IPS-15b (cell line): ENCODE data around the gene DGKE.

Source experiments
- H3K27me3 ChIP-seq: one replicate; pipeline ENCODE4 v1.6.1; 2013; ENCODE audit warnings: low read length; ENCODE audit not compliant: control insufficient read depth, insufficient read depth
- H3K36me3 ChIP-seq: one replicate; pipeline ENCODE4 v1.6.1; 2013; ENCODE audit warnings: low read length; ENCODE audit not compliant: control insufficient read depth, insufficient read depth
- H3K4me1 ChIP-seq: one replicate; pipeline ENCODE4 v1.6.1; 2013; ENCODE audit warnings: mild to moderate bottlenecking, low read length; ENCODE audit not compliant: control insufficient read depth, insufficient read depth
- H3K4me3 ChIP-seq: one replicate; pipeline ENCODE4 v1.5.1; 2013; ENCODE audit warnings: low read depth, low read length
- H3K9ac ChIP-seq: one replicate; pipeline ENCODE4 v1.6.1; 2013; ENCODE audit warnings: low read depth, mild to moderate bottlenecking, low read length
- H3K9me3 ChIP-seq: one replicate; pipeline ENCODE4 v1.6.1; 2013; ENCODE audit warnings: mild to moderate bottlenecking, low read length; ENCODE audit not compliant: control insufficient read depth, insufficient read depth

Gene DGKE

DNA sequence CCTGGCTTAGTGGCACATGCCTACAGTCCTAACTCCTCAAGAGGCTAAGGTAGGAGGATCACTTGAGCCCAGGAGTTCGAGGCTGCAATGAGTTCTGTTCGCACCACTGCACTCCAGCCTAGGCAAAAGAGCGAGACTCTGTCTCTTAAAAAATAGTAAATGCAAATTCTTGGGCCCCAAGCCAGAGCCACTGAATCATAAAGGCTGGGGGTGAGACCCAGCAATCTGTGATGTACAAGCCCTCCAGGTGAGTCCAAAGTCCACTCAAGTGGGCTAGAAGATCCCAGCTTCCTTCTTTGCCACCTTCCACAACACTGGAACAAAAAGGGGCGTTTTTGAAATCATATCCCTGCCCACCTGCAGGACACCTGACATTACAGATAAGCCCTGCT lies 63.0 kb downstream of the DGKE start:
- peaks cover 24% of the 10 kb centered on the region for H3K36me3 ChIP-seq
- H3K9me3 ChIP-seq = no peaks in the 10 kb centered on the region
- H3K9ac ChIP-seq = no peak overlapping the region
- H3K27me3 ChIP-seq = no peaks in the 10 kb centered on the region
- H3K4me3 ChIP-seq = no peak overlapping the region
- H3K4me1 ChIP-seq = no peaks in the 10 kb centered on the region

DNA sequence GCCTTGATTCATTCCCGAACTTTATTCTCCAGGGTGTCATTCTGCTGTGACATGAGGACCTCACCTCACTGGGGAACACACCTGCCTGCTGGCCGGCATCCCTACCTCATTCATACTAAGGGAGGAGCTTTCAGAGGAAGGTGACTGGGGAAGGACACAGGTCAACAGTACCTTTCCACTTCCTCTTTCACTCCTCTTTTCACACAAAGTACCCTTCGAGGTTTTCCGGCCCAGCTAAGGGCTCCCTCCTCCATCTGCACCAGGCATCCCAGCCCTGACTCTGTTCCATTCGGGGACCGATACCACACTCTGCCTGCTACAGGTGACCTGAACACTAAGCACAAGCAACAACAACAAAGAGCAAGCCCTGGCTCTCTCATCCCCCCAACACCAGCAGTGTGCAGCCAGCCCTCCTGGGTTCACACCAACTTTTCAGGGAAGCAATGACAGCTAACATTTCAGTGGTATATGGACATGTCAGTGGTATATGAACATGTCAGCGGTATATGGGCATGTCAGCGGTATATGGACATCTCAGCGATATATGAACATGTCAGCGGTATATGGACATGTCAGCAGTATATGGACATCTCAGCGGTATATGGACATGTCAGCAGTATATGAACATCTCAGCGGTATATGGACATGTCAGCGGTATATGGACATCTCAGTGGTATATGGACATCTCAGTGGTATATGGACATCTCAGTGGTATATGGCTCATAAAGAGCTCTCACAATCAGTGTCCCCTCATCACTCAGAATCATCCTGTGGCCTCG lies 63.9 kb downstream of the DGKE start:
- peaks cover 30% of the 10 kb centered on the region for H3K36me3 ChIP-seq
- H3K27me3 ChIP-seq = no peaks in the 10 kb centered on the region
- no peak overlapping the region for H3K4me3 ChIP-seq
- H3K4me1 ChIP-seq = no peaks in the 10 kb centered on the region
- H3K9ac ChIP-seq = no peak overlapping the region
- no peaks in the 10 kb centered on the region for H3K9me3 ChIP-seq

DNA sequence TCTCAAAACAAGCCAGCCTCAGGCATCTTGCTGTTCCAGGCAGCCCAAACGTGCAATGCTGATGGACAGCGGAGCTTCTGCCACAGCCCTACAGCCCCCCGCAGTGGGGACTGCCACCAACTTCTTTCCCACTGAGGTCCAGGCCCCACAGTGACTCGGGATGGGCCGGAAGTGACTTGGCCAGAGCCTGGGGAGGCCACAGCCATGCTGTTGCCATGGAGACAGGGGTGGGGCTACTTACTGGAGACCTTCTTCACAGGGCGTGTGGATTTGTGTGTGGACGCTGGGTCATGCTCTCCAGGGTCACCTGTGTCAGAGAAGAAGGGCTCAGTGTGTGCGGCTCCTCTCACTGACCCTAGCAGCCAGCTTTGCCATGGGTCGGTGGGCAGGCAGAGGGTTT lies 64.9 kb downstream of the DGKE start:
- Histone ChIP-seq H3K9me3 (no peaks in the 10 kb centered on the region), H3K4me3 (no peak overlapping the region), H3K4me1 (no peaks in the 10 kb centered on the region), H3K27me3 (no peaks in the 10 kb centered on the region), H3K9ac (no peak overlapping the region), H3K36me3 (peaks cover 24% of the 10 kb centered on the region)

DNA sequence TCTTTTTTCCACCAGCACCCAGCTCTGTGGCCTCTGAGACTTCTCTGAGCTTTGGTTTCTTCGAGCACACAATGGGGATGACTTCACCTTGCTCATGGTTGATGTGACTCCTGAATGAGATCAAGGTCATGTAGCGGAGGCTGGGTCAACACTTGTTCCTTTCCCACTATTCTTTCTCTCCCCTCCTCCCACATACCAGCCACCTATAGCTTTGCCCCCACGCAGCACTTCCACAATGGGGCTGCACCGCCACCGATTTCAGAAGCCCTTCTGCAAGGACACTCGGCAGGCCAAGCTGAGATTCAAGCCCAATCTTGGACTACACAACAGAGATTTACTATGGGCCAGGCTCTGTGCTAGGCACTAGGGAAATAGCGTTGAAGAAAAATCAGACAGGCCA lies 65.5 kb downstream of the DGKE start:
- no peak overlapping the region for H3K9ac ChIP-seq
- peaks cover 29% of the 10 kb centered on the region for H3K36me3 ChIP-seq
- no peaks in the 10 kb centered on the region for H3K9me3 ChIP-seq
- H3K27me3 ChIP-seq = no peaks in the 10 kb centered on the region
- H3K4me3 ChIP-seq = no peak overlapping the region
- H3K4me1 ChIP-seq = no peaks in the 10 kb centered on the region

DNA sequence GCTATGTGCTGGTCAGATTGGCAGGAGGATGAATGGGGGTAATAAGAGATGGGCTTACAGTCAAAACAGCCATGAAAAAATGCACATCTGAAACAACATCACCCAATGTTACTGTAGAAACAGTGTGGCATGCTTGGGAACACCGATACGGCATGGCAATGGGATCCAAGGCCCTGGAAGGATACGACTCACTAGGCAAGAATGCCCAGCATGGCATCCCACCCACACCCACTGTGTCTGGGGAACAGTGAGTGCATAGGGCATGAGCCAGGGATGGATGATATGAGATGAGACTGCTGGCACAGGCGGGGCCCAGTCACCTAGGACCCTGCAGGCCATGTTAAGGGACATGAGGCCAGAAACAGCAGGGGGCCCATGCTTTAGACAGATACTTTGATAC lies 68.4 kb downstream of the DGKE start:
- H3K9me3 ChIP-seq = no peaks in the 10 kb centered on the region
- no peaks in the 10 kb centered on the region for H3K4me1 ChIP-seq
- peaks cover 41% of the 10 kb centered on the region for H3K36me3 ChIP-seq
- H3K27me3 ChIP-seq = no peaks in the 10 kb centered on the region
- no peak overlapping the region for H3K4me3 ChIP-seq
- H3K9ac ChIP-seq = no peak overlapping the region

DNA sequence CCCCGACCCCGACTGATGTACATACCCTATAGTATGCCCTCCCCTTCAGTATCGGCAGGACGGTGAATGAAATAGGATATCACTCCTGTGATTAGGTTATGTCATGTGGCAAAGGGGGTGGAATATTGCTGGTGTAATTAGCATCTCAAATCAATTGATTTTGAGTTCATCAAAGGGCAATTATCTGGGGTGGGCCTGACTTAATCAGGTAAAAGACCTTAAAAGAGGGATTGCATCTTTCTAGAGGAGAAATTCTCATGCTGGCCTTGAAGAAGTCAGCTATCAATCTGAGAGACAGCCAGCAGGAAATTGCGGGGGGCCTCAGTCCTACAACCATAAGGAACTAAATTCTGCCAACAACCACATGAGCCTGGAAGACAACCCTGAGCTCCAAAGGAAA lies 69.6 kb downstream of the DGKE start:
- Histone ChIP-seq H3K9ac (no peak overlapping the region), H3K27me3 (no peaks in the 10 kb centered on the region), H3K9me3 (no peaks in the 10 kb centered on the region), H3K4me3 (no peak overlapping the region), H3K36me3 (peaks cover 45% of the 10 kb centered on the region), H3K4me1 (no peaks in the 10 kb centered on the region)

DNA sequence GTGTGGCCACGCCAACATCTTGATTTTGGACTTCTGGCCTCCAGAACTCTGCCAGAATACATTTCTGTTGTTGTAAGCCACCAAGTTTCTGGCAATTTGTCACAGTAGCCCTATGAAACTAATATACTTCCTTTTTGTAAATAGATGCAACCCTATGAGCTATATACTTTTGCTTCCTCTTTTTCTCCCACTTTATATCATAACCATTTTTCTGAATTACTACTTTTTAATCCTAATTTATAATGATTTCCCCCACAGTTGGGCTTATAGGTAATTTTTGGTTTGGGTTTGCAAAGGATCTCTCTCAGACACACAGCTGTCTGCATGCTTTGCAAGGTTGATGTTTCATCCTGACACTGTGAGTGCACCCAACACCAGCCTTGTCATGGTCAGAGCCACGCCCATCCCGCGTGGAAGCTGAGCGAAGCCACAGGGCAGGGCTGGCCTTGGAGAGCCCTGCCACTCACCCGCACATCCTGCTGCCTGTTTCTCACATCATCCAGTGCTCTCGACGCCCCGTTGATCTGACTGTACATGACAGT lies 74.1 kb downstream of the DGKE start:
- Histone ChIP-seq H3K27me3 (peaks cover 7% of the 10 kb centered on the region), H3K9ac (no peak overlapping the region), H3K9me3 (no peaks in the 10 kb centered on the region), H3K4me3 (no peak overlapping the region), H3K4me1 (peaks cover 5% of the 10 kb centered on the region), H3K36me3 (peaks cover 33% of the 10 kb centered on the region)

DNA sequence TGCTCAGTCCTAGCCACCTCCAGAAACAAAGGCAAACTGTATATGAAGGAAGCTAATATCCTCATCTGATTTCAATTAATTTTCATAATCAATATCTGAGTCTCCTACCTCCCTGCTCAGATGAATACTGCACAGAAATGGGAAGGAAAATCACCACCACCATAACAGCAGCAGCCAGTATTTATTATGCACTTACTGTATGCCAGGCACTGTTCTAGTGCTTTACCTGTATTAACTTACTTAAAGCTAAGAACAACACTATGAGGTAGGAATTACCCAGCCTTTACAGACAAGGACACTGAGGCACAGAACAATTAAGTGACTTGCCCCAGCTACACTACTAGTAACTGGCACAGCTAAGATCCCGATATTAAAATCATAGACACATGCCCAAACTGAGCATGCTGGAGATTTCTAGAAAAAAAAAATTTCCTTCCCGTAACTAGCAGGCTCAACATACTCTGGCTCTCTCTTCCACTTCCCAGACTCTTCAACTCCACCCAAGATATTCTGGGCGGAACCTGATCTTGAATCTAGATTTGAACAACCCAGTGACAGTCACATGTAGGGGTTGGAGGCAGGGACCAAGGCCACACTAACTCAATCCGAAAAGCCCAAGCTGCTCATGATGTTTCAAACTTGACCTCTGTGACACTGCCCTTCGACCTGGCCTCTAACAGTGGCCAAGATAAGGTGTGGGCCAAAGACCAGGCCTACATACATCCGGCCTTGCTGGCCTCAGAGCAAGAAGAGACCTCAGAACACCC lies 76.0 kb downstream of the DGKE start:
- Histone ChIP-seq H3K36me3 (peaks cover 23% of the 10 kb centered on the region), H3K9ac (no peak overlapping the region), H3K4me1 (peaks cover 5% of the 10 kb centered on the region)

DNA sequence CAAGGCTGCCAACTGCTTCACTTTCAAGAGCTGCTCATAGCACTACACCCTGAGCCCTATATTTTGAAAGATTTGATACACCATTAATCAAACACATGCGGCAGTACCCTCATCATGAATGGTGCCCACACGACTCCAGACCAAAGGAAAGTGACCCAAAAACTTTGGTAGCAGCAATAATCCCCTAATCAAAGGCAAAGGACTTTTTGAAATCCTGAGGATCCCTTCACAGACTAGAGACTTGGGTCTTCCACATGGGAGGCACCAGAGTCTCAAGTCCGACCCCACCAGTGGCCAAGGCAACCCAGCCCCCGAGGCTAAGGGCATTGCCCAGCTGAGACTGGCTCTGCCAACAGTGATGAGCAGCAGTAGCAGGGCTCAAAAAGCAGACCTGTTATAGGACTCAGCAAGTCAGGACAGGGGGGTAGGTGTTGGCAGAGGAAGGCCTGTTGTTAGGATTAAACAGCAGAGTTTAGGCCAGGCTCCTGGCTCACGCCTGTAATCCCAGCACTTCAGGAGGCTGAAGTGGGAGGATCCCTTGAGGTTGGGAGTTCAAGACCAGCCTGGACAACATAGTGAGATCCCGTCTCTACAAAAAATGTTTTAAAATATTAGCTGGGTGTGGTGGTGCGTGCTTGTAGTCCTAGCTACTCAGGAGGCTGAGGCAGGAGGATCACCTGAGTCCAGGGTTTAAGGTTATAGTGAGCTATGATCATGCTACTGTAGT lies 76.7 kb downstream of the DGKE start:
- Histone ChIP-seq H3K4me3 (no peak overlapping the region), H3K27me3 (peaks cover 20% of the 10 kb centered on the region), H3K36me3 (peaks cover 23% of the 10 kb centered on the region), H3K9ac (no peak overlapping the region), H3K4me1 (peaks cover 5% of the 10 kb centered on the region), H3K9me3 (no peaks in the 10 kb centered on the region)

More for the DNA sequence above, 76.0 kb downstream of the DGKE start:
- Histone ChIP-seq H3K27me3 (peaks cover 13% of the 10 kb centered on the region), H3K4me3 (no peak overlapping the region), H3K9me3 (no peaks in the 10 kb centered on the region)

DNA sequence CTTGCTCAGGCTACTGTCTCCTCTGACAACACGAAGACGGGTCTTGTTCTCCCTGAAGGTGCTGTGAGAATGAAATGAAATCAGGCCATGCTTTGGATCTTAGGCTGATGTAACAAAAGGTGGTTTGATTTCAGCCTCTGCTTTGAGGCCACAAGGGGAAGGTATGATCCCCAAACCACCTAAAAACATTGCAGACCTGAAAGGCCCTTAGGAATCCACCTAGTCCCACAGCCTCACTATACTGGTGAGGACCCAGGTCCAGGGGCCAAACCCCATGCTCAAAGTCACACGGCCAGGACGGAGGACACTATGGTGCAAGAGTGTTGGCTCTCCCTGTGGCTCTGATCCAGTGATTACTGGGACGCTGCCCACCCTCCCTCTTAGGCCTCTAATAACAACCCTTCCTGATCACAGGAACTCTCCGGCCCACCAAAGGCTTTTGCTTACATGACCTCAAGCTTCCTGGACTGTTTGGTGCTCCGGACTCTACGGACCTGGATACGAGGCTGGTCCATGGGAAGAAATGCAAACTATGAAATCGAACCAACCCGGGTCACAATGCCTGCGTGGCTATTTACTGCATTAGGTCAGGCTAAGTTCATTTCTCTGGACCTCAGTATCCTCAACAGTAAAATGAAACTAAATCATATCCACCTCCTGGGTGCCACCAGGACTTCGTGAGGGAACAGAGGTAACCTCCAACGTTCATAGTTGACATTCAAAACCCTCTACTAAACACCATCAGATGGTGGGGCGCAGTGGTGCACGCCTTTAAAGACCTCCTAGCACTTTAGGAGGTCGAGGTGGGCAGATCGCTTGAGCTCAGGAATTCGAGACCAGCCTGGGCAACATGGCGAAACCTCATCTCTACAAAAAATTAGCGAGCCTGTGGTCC lies 78.4 kb downstream of the DGKE start:
- peak overlapping the region; percentile 87 for H3K4me3 ChIP-seq
- H3K27me3 ChIP-seq = peaks cover 26% of the 10 kb centered on the region
- H3K9me3 ChIP-seq = no peaks in the 10 kb centered on the region
- H3K4me1 ChIP-seq = peaks cover 5% of the 10 kb centered on the region
- H3K9ac ChIP-seq = no peak overlapping the region
- H3K36me3 ChIP-seq = peaks cover 15% of the 10 kb centered on the region

DNA sequence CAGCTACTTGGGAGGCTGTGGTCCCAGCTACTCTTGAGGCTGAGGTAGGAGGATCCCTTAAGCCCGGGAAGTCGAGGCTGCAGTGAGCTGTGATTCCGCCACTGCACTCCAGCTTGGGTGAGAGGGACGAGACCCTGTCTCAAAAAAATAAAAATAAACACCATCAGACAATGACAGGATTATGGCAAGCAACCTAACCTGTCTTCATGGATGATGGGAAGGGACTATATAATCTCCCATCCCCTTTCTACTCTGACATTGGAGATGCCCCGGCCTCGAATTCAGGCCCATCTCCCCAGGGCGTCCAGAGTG lies 79.0 kb downstream of the DGKE start:
- no peaks in the 10 kb centered on the region for H3K9me3 ChIP-seq
- peaks cover 10% of the 10 kb centered on the region for H3K36me3 ChIP-seq
- no peak overlapping the region for H3K9ac ChIP-seq
- peak overlapping the region; percentile 87 for H3K4me3 ChIP-seq
- peaks cover 5% of the 10 kb centered on the region for H3K4me1 ChIP-seq
- peaks cover 26% of the 10 kb centered on the region for H3K27me3 ChIP-seq
